Erythroblast (primary cell): ENCODE measurements around the gene PRR33.

Experiments
- GATA1 ChIP-seq: IDR thresholded peaks from 2 replicates; pipeline ENCODE4 v1.6.1; 2011; ENCODE audit warnings: low read depth, mild to moderate bottlenecking, control low read depth, low read length, moderate library complexity
- POLR2A ChIP-seq: IDR thresholded peaks from 2 replicates; pipeline ENCODE4 v1.6.1; 2011; ENCODE audit warnings: mild to moderate bottlenecking, low read length

- TF ChIP-seq POLR2A (no peak), GATA1 (no peak)
Measured at GRCh38 chr11:1899090-1899489, 7.4 kb upstream of the PRR33 start.
